ENCODE measurements around the gene TEX53. TPM values are rescaled to one million over a fixed set of nuclear protein-coding genes. Genes with fewer than 3 reads are reported as not detected.

Gene TEX53
- total RNA-seq, 2 donors from 2014 or later: not detected

- H3K27ac Mint-ChIP-seq: no peak overlapping the region
- H3K4me1 ChIP-seq (ENCODE audit: control insufficient read depth, insufficient read depth, low read length): no peaks in the 10 kb centered on the region
- TF ChIP-seq CTCF (conservative IDR thresholded peaks at IDR 0.05): no peak
Observed at GRCh38 chr9:114606597-114607207, 50.9 kb downstream of the TEX53 start.

More at GRCh38 chr9:114606597-114607207, 50.9 kb downstream of the TEX53 start:
- peaks cover 6% of the 10 kb centered on the region for H3K9me3 ChIP-seq (ENCODE audit: control insufficient read depth, low read length)
- no peak overlapping the region for H3K4me3 ChIP-seq (ENCODE audit: low read length)
- H3K36me3 ChIP-seq (ENCODE audit: control insufficient read depth, insufficient read depth, low read length): no peaks in the 10 kb centered on the region
- H3K36me3 Mint-ChIP-seq (ENCODE audit: low read depth): peaks cover 9% of the 10 kb centered on the region
- H3K4me1 Mint-ChIP-seq: no peaks in the 10 kb centered on the region
- no peak overlapping the region for H3K4me3 Mint-ChIP-seq
- no peak overlapping the region for H3K27ac ChIP-seq (ENCODE audit: low read depth, low read length)
- no peak overlapping the region for H3K9ac ChIP-seq (ENCODE audit: extremely low read depth, low read length, poor library complexity, severe bottlenecking)
- H3K27me3 ChIP-seq (ENCODE audit: control insufficient read depth, insufficient read depth, low read length, poor library complexity, severe bottlenecking): peaks cover 4% of the 10 kb centered on the region
- no peak for DNase-seq
- H3K27me3 Mint-ChIP-seq (ENCODE audit: insufficient read depth): peaks cover 14% of the 10 kb centered on the region
- H3K9me3 Mint-ChIP-seq: peaks cover 10% of the 10 kb centered on the region

Other genes with a start within 250 kb of the TEX53 start
- 10 to 100 TPM in 1 of 2 donors, 1 to 10 TPM in 1; 7.0 to 12.8 TPM for gene WHRN, start 152.3 kb downstream of the TEX53 start, total RNA-seq
- gene ATP6V1G1, start 70.0 kb downstream of the TEX53 start, total RNA-seq: 100 to 1,000 TPM; 123 TPM
- 1 to 10 TPM; 6.8 to 8.2 TPM for gene TMEM268, start 46.5 kb downstream of the TEX53 start, total RNA-seq
- gene TEX48, start 24.4 kb upstream of the TEX53 start, total RNA-seq: not detected
- not detected for gene TNFSF15, start 148.2 kb upstream of the TEX53 start, total RNA-seq